ENCODE results near the gene C3AR1.
A peak's percentile ranks its signal among the peaks of the same experiment; 100 is the strongest.
"Not testable (repeated sequence)": the region's sequence is repeated elsewhere in the genome, so short reads cannot be mapped to it uniquely, and the experiment has no call there.

Gene C3AR1

GRCh38 chr12:8038659-8039114 is 27.5 kb downstream of the C3AR1 start:
- WGBS, 2 experiments (ENCODE audit: insufficient coverage in 2 of 2): 1 to 6% methylated on average over 11 to 12 of the region's 13 CpGs
- Histone ChIP-seq H3K36me3 (ENCODE audit: control insufficient read depth, insufficient read depth, low read length) (peaks cover 38% of the 10 kb centered on the region), H3K4me1 (ENCODE audit: control insufficient read depth, insufficient read depth, low read length, poor library complexity, severe bottlenecking) (peaks cover 53% of the 10 kb centered on the region), H3K4me3 (ENCODE audit: extremely low read depth, insufficient read depth, low read length, poor library complexity, severe bottlenecking) (peak overlapping the region; percentile 3), H3K27ac (ENCODE audit: low read depth, low read length, severe bottlenecking) (peak overlapping the region; percentile 16), H3K9me3 (ENCODE audit: control insufficient read depth, low read length) (no peaks in the 10 kb centered on the region)

GRCh38 chr12:8037947-8038346 is 28.2 kb downstream of the C3AR1 start:
- WGBS, 2 experiments (ENCODE audit: insufficient coverage in 2 of 2): 22 to 40% methylated on average over 1 of the region's 6 CpGs
- peaks cover 32% of the 10 kb centered on the region for H3K36me3 ChIP-seq (ENCODE audit: control insufficient read depth, insufficient read depth, low read length)
- no peak overlapping the region for H3K27ac ChIP-seq (ENCODE audit: low read depth, low read length, severe bottlenecking)
- H3K9me3 ChIP-seq (ENCODE audit: control insufficient read depth, low read length): no peaks in the 10 kb centered on the region
- H3K4me3 ChIP-seq (ENCODE audit: extremely low read depth, insufficient read depth, low read length, poor library complexity, severe bottlenecking): peak overlapping the region; percentile 3
- peaks cover 53% of the 10 kb centered on the region for H3K4me1 ChIP-seq (ENCODE audit: control insufficient read depth, insufficient read depth, low read length, poor library complexity, severe bottlenecking)

- Histone ChIP-seq H3K4me1 (ENCODE audit: control insufficient read depth, insufficient read depth, low read length, poor library complexity, severe bottlenecking) (peaks cover 53% of the 10 kb centered on the region), H3K36me3 (ENCODE audit: control insufficient read depth, insufficient read depth, low read length) (peaks cover 25% of the 10 kb centered on the region), H3K9me3 (ENCODE audit: control insufficient read depth, low read length) (no peaks in the 10 kb centered on the region), H3K4me3 (ENCODE audit: extremely low read depth, insufficient read depth, low read length, poor library complexity, severe bottlenecking) (no peak overlapping the region), H3K27ac (ENCODE audit: low read depth, low read length, severe bottlenecking) (no peak overlapping the region)
- WGBS, 2 experiments (ENCODE audit: insufficient coverage in 2 of 2): 33 to 57% methylated on average over 2 to 5 of the region's 6 CpGs
These were observed 29.0 kb downstream of the C3AR1 start for GRCh38 chr12:8037046-8037663.

GRCh38 chr12:8036346-8036745 is 29.8 kb downstream of the C3AR1 start:
- H3K4me3 ChIP-seq (ENCODE audit: extremely low read depth, insufficient read depth, low read length, poor library complexity, severe bottlenecking): no peak overlapping the region
- no peak overlapping the region for H3K27ac ChIP-seq (ENCODE audit: low read depth, low read length, severe bottlenecking)

GRCh38 chr12:8035440-8036010 is 30.6 kb downstream of the C3AR1 start:
- H3K4me3 ChIP-seq (ENCODE audit: extremely low read depth, insufficient read depth, low read length, poor library complexity, severe bottlenecking): no peak overlapping the region
- WGBS, 2 experiments (ENCODE audit: insufficient coverage in 2 of 2): 40 to 79% methylated on average over 1 to 2 of the region's 5 CpGs
- peaks cover 9% of the 10 kb centered on the region for H3K36me3 ChIP-seq (ENCODE audit: control insufficient read depth, insufficient read depth, low read length)
- H3K4me1 ChIP-seq (ENCODE audit: control insufficient read depth, insufficient read depth, low read length, poor library complexity, severe bottlenecking): peaks cover 53% of the 10 kb centered on the region
- peak overlapping the region; percentile 1 for H3K27ac ChIP-seq (ENCODE audit: low read depth, low read length, severe bottlenecking)
- H3K9me3 ChIP-seq (ENCODE audit: control insufficient read depth, low read length): no peaks in the 10 kb centered on the region

More at GRCh38 chr12:8036346-8036745, 29.8 kb downstream of the C3AR1 start:
- Histone ChIP-seq H3K36me3 (ENCODE audit: control insufficient read depth, insufficient read depth, low read length) (peaks cover 17% of the 10 kb centered on the region), H3K4me1 (ENCODE audit: control insufficient read depth, insufficient read depth, low read length, poor library complexity, severe bottlenecking) (peaks cover 53% of the 10 kb centered on the region), H3K9me3 (ENCODE audit: control insufficient read depth, low read length) (no peaks in the 10 kb centered on the region)
- WGBS, 2 experiments (ENCODE audit: insufficient coverage in 2 of 2): 73 to 93% methylated on average over 3 to 7 of the region's 8 CpGs

- H3K9me3 ChIP-seq (ENCODE audit: control insufficient read depth, low read length): no peaks in the 10 kb centered on the region
- peak overlapping the region; percentile 77 for H3K4me3 ChIP-seq (ENCODE audit: extremely low read depth, insufficient read depth, low read length, poor library complexity, severe bottlenecking)
- peaks cover 2% of the 10 kb centered on the region for H3K36me3 ChIP-seq (ENCODE audit: control insufficient read depth, insufficient read depth, low read length)
- peak overlapping the region; percentile 66 for H3K27ac ChIP-seq (ENCODE audit: low read depth, low read length, severe bottlenecking)
- H3K4me1 ChIP-seq (ENCODE audit: control insufficient read depth, insufficient read depth, low read length, poor library complexity, severe bottlenecking): peaks cover 53% of the 10 kb centered on the region
These were observed 31.4 kb downstream of the C3AR1 start for GRCh38 chr12:8034802-8035201.

- Histone ChIP-seq H3K9me3 (ENCODE audit: control insufficient read depth, low read length) (no peaks in the 10 kb centered on the region), H3K27ac (ENCODE audit: low read depth, low read length, severe bottlenecking) (peak overlapping the region; percentile 77), H3K4me3 (ENCODE audit: extremely low read depth, insufficient read depth, low read length, poor library complexity, severe bottlenecking) (peak overlapping the region; percentile 77), H3K36me3 (ENCODE audit: control insufficient read depth, insufficient read depth, low read length) (no peaks in the 10 kb centered on the region), H3K4me1 (ENCODE audit: control insufficient read depth, insufficient read depth, low read length, poor library complexity, severe bottlenecking) (peaks cover 44% of the 10 kb centered on the region)
- 17 to 38% methylated on average over 5 to 6 of the region's 17 CpGs for WGBS, 2 experiments (ENCODE audit: insufficient coverage in 2 of 2)
These were observed 32.8 kb downstream of the C3AR1 start for GRCh38 chr12:8033153-8034044.

GRCh38 chr12:8032242-8033152 is 33.7 kb downstream of the C3AR1 start, which contains the start of gene FOXJ2:
FOXJ2 (plus strand) TSS chr12:8032716; CDS start chr12:8039833, 7,117 bp downstream.
- Histone ChIP-seq H3K4me1 (ENCODE audit: control insufficient read depth, insufficient read depth, low read length, poor library complexity, severe bottlenecking) (peaks cover 35% of the 10 kb centered on the region), H3K36me3 (ENCODE audit: control insufficient read depth, insufficient read depth, low read length) (no peaks in the 10 kb centered on the region), H3K4me3 (ENCODE audit: extremely low read depth, insufficient read depth, low read length, poor library complexity, severe bottlenecking) (peak within 1 kb of the TSS; percentile 77), H3K27ac (ENCODE audit: low read depth, low read length, severe bottlenecking) (peak within 1 kb of the TSS; percentile 77), H3K9me3 (ENCODE audit: control insufficient read depth, low read length) (no peaks in the 10 kb centered on the region)
- WGBS, 2 experiments (ENCODE audit: insufficient coverage in 2 of 2): 0 to 1% methylated on average over 54 to 56 of the region's 93 CpGs

GRCh38 chr12:8031872-8032241 is 34.3 kb downstream of the C3AR1 start:
- Histone ChIP-seq H3K36me3 (ENCODE audit: control insufficient read depth, insufficient read depth, low read length) (no peaks in the 10 kb centered on the region), H3K4me1 (ENCODE audit: control insufficient read depth, insufficient read depth, low read length, poor library complexity, severe bottlenecking) (peaks cover 29% of the 10 kb centered on the region), H3K9me3 (ENCODE audit: control insufficient read depth, low read length) (no peaks in the 10 kb centered on the region), H3K4me3 (ENCODE audit: extremely low read depth, insufficient read depth, low read length, poor library complexity, severe bottlenecking) (peak overlapping the region; percentile 77), H3K27ac (ENCODE audit: low read depth, low read length, severe bottlenecking) (peak overlapping the region; percentile 23)
- 53 to 94% methylated on average over 2 to 4 of the region's 5 CpGs for WGBS, 2 experiments (ENCODE audit: insufficient coverage in 2 of 2)

- peaks cover 20% of the 10 kb centered on the region for H3K4me1 ChIP-seq (ENCODE audit: control insufficient read depth, insufficient read depth, low read length, poor library complexity, severe bottlenecking)
- not testable (repeated sequence) for H3K36me3 ChIP-seq (ENCODE audit: control insufficient read depth, insufficient read depth, low read length); H3K9me3 ChIP-seq (ENCODE audit: control insufficient read depth, low read length); H3K27ac ChIP-seq (ENCODE audit: low read depth, low read length, severe bottlenecking); H3K4me3 ChIP-seq (ENCODE audit: extremely low read depth, insufficient read depth, low read length, poor library complexity, severe bottlenecking)
- WGBS, 2 experiments (ENCODE audit: insufficient coverage in 2 of 2): 90% methylated on average over 16 to 17 of the region's 23 CpGs
These were observed 35.1 kb downstream of the C3AR1 start for GRCh38 chr12:8031017-8031416.

Measured in mesodermal cell (in vitro differentiated cells).